Caco-2 (cell line): ENCODE data around the gene PRSS57. TPM values are rescaled to one million over a fixed set of nuclear protein-coding genes. Genes with fewer than 3 reads are reported as not detected.
A peak's percentile ranks its signal among the peaks of the same experiment; 100 is the strongest.

ENCODE experiments used
- BruUV-seq: library from RNA; stranded (reverse); fragments of 400-500 nt; replicated peaks from 2 replicates; lab custom pipeline; 2021; lab: Mats Ljungman, UMichigan
- CTCF ChIA-PET: fragments of 300-600 bp; sonication (Branson Sonifier 250); formaldehyde crosslinking; loops from one replicate; lab custom pipeline; 2022; ENCODE audit warnings: antibody characterized with exemption; lab: Charles Lee
- POLR2A ChIA-PET: fragments of 300-600 bp; sonication (Branson Sonifier 250); formaldehyde crosslinking; loops from one replicate; lab custom pipeline; 2022; ENCODE audit warnings: antibody characterized with exemption; lab: Charles Lee
- DNase-seq, 2 experiments: peaks; one replicate each; pipeline versions ENCODE4 v3.0.0 to v3.0.0-alpha.2; 2020 to 2022
- H3K27me3 ChIP-seq: replicated peaks from 2 replicates; pipeline ENCODE4 v1.6.0; 2011; ENCODE audit warnings: low read length; ENCODE audit not compliant: control insufficient read depth, insufficient read depth
- H3K36me3 ChIP-seq: 2 replicates; pipeline ENCODE4 v1.5.1; 2011; ENCODE audit warnings: low read length; ENCODE audit not compliant: control insufficient read depth, insufficient read depth
- H3K4me1 ChIP-seq: fragments of 250-450 bp; sonication (Bioruptor Pico); 2 replicates; pipeline ENCODE4 v1.5.1; 2020; ENCODE audit warnings: mild to moderate bottlenecking
- H3K4me3 ChIP-seq: 2 replicates; pipeline ENCODE4 v1.5.1; 2011; ENCODE audit warnings: low read depth, mild to moderate bottlenecking, control low read depth, low read length
- H3K9me3 ChIP-seq: fragments of 250-450 bp; sonication (Bioruptor Pico); 2 replicates; pipeline ENCODE4 v1.5.1; 2020; ENCODE audit warnings: mild to moderate bottlenecking, moderate library complexity
- H3K27ac Mint-ChIP-seq: one replicate; pipeline ENCODE4 v1.8.0; 2022; ENCODE audit warnings: mixed read lengths; ENCODE audit not compliant: unreplicated experiment
- H3K27me3 Mint-ChIP-seq: one replicate; pipeline ENCODE4 v1.8.0; 2022; ENCODE audit warnings: mixed read lengths; ENCODE audit not compliant: insufficient read depth, unreplicated experiment
- H3K36me3 Mint-ChIP-seq: one replicate; pipeline ENCODE4 v1.8.0; 2022; ENCODE audit warnings: mild to moderate bottlenecking, mixed read lengths; ENCODE audit not compliant: insufficient read depth, unreplicated experiment
- H3K4me1 Mint-ChIP-seq: one replicate; pipeline ENCODE4 v1.8.0; 2022; ENCODE audit warnings: low read depth, mixed read lengths; ENCODE audit not compliant: unreplicated experiment
- H3K4me3 Mint-ChIP-seq: one replicate; pipeline ENCODE4 v1.8.0; 2022; ENCODE audit warnings: mild to moderate bottlenecking, moderate library complexity, mixed read lengths; ENCODE audit not compliant: unreplicated experiment
- H3K9me3 Mint-ChIP-seq: one replicate; pipeline ENCODE4 v1.8.0; 2022; ENCODE audit warnings: mixed read lengths; ENCODE audit not compliant: unreplicated experiment
- CTCF ChIP-seq, 2 experiments: fragments of 200-600 bp in 1 of 2; IDR thresholded peaks; 1 replicate in 1 of 2; 2 replicates in 1 of 2; pipeline versions ENCODE4 v1.5.1 to v1.8.0; 2011 to 2022; ENCODE audit warnings: antibody characterized with exemption in 1 of 2, control low read depth in 1 of 2, inconsistent platforms in 1 of 2, low read depth in 1 of 2, low read length in 1 of 2, mild to moderate bottlenecking in 1 of 2, moderate library complexity in 1 of 2; ENCODE audit not compliant: insufficient read depth in 1 of 2, severe bottlenecking in 1 of 2, unreplicated experiment in 1 of 2
- intact Hi-C: fragments of 100-400 bp; cut with micrococcal nuclease; formaldehyde crosslinking; loops from one replicate; pipeline ENCODE4 v1.10.0; 2022; ENCODE audit not compliant: unreplicated experiment
- total RNA-seq: library from RNA; stranded (reverse); gene quantifications from 2 replicates; pipeline ENCODE4 v1.2.3, GENCODE V29; 2022

Gene PRSS57
- total RNA-seq, 1 experiment from 2014 or later, result not detected

GRCh38 chr19:661427-662196 lies 33.6 kb downstream of the PRSS57 start:
- no peak for DNase-seq
- ChIA-PET CTCF (no interaction called here), POLR2A (no interaction called here)
- peak overlapping the region; percentile 96 for H3K4me3 ChIP-seq
- H3K36me3 ChIP-seq, result peaks cover 3% of the 10 kb centered on the region
- intact Hi-C loops, result loop anchor here (2.0 to 5.0 kb wide), 2 partner anchors 19 to 91 kb away; partner anchors contain the start of gene MISP
- Mint-ChIP-seq H3K4me1 (no peaks in the 10 kb centered on the region), H3K27ac (peak overlapping the region; percentile 76), H3K27me3 (no peaks in the 10 kb centered on the region), H3K36me3 (peaks cover 43% of the 10 kb centered on the region), H3K9me3 (no peaks in the 10 kb centered on the region), H3K4me3 (peak overlapping the region; percentile 75)
- H3K27me3 ChIP-seq, result no peaks in the 10 kb centered on the region
- TF ChIP-seq CTCF (IDR thresholded peaks at IDR 0.05; ENCODE audit: insufficient read depth in 1 of 2, low read depth in 1 of 2, low read length in 1 of 2, severe bottlenecking in 1 of 2, unreplicated experiment in 1 of 2), result no peak
- H3K9me3 ChIP-seq, result no peaks in the 10 kb centered on the region
- H3K4me1 ChIP-seq, result peaks cover 27% of the 10 kb centered on the region
- TSS peak; percentile 48 for BruUV-seq

GRCh38 chr19:660793-661426 lies 34.3 kb downstream of the PRSS57 start:
- no peak for TF ChIP-seq CTCF (IDR thresholded peaks at IDR 0.05; ENCODE audit: insufficient read depth in 1 of 2, low read depth in 1 of 2, low read length in 1 of 2, severe bottlenecking in 1 of 2, unreplicated experiment in 1 of 2)
- H3K4me3 ChIP-seq, result peak overlapping the region; percentile 96
- H3K36me3 ChIP-seq, result peaks cover 3% of the 10 kb centered on the region
- BruUV-seq, result no TSS peak
- no peaks in the 10 kb centered on the region for H3K27me3 ChIP-seq
- Mint-ChIP-seq H3K9me3 (no peaks in the 10 kb centered on the region), H3K36me3 (peaks cover 50% of the 10 kb centered on the region), H3K4me3 (peak overlapping the region; percentile 75), H3K27me3 (no peaks in the 10 kb centered on the region), H3K4me1 (no peaks in the 10 kb centered on the region), H3K27ac (peak overlapping the region; percentile 76)
- intact Hi-C loops, result loop anchor here (5.0 kb wide), 1 partner anchor 91 kb away; the partner anchor contains the start of gene MISP
- H3K4me1 ChIP-seq, result peaks cover 27% of the 10 kb centered on the region
- POLR2A ChIA-PET, result no interaction called here
- H3K9me3 ChIP-seq, result no peaks in the 10 kb centered on the region
- DNase-seq, result peak; percentile 44 to 77
- CTCF ChIA-PET, result no interaction called here

DNA sequence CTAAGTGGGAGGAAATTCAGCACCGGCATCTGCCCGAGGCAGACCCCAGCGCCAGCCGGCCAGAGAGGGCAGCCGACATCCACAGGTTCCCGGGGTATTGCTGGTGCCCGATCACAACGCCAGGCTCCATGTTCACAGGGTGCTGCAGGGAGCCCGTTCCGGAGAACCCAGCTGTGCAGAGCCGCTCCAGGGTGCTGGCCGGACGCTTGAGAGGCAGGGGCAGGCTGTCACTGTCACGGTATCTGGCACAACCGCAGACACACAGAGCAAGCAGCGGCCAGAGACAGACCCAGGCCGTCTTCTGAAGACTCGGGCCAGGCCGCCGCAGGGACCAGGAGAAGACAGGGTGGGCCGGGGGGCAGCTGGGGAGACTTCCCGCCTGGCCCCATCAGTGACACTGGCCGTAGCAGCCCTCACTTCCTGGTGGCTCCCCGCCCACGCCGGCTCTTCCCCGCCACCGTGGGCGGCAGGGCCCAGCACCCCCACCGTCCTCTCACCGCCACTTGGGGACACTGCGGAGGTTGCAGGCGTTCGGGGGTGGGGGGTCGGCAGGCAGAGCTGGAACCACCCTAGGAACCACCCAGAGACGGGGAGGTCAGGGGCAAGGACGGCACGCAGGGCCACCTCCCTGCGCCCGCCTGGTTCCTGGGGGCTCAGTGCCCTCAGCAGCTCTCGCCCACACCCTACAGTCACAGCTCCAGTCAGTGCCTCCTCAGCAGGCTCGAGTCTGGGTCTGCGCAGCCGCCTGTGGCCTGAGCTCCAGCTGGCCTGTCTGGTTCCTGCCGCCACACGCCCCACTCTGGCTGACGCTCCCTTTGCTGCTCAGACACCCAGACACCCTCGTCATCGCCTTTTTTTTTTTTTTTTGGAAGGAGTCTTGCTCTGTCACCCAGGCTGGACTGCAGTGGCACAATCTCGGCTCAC lies 36.1 kb downstream of the PRSS57 start:
- Histone ChIP-seq H3K27me3 (no peaks in the 10 kb centered on the region), H3K4me1 (peaks cover 19% of the 10 kb centered on the region), H3K4me3 (no peak overlapping the region), H3K9me3 (no peaks in the 10 kb centered on the region), H3K36me3 (peaks cover 4% of the 10 kb centered on the region)
- ChIA-PET POLR2A (no interaction called here), CTCF (interaction anchor here (0.5 kb wide), 1 partner anchor 263 kb away, joined by 3 read pairs; no protein-coding TSS in a partner anchor)
- no peak overlapping the region for H3K4me3 Mint-ChIP-seq
- H3K27ac Mint-ChIP-seq, result no peak overlapping the region
- intact Hi-C loops, result no loop called here
- no peaks in the 10 kb centered on the region for H3K27me3 Mint-ChIP-seq
- no peak for DNase-seq
- no TSS peak for BruUV-seq
- TF ChIP-seq CTCF (IDR thresholded peaks at IDR 0.05; ENCODE audit: insufficient read depth in 1 of 2, low read depth in 1 of 2, low read length in 1 of 2, severe bottlenecking in 1 of 2, unreplicated experiment in 1 of 2), result no peak
- H3K36me3 Mint-ChIP-seq, result peaks cover 60% of the 10 kb centered on the region
- H3K9me3 Mint-ChIP-seq, result no peaks in the 10 kb centered on the region
- no peaks in the 10 kb centered on the region for H3K4me1 Mint-ChIP-seq
